ENCODE results near the gene TRAK1.
A peak's percentile ranks its signal among the peaks of the same experiment; 100 is the strongest.

TRAK1 gene

GRCh38 chr3:42213417-42213816 lies 122.3 kb downstream of the TRAK1 start:
- no peak overlapping the region for H3K4me3 ChIP-seq (ENCODE audit: low read depth, low read length)
- no peak for TF ChIP-seq CTCF (IDR thresholded peaks at IDR 0.05; ENCODE audit: borderline replicate concordance, insufficient read depth, low read depth, low read length)

GRCh38 chr3:42214064-42214463 lies 122.9 kb downstream of the TRAK1 start:
- no peak overlapping the region for H3K4me3 ChIP-seq (ENCODE audit: low read depth, low read length)

GRCh38 chr3:42214565-42215283 lies 123.6 kb downstream of the TRAK1 start:
- peak; percentile 22; the same call in 1 of the 2 replicates for TF ChIP-seq CTCF (IDR thresholded peaks at IDR 0.05; ENCODE audit: borderline replicate concordance, insufficient read depth, low read depth, low read length)
- H3K4me3 ChIP-seq (ENCODE audit: low read depth, low read length): no peak overlapping the region

More at GRCh38 chr3:42214064-42214463, 122.9 kb downstream of the TRAK1 start:
- no peak for TF ChIP-seq CTCF (IDR thresholded peaks at IDR 0.05; ENCODE audit: borderline replicate concordance, insufficient read depth, low read depth, low read length)

GRCh38 chr3:42216302-42216701 lies 125.1 kb downstream of the TRAK1 start:
- TF ChIP-seq CTCF (IDR thresholded peaks at IDR 0.05; ENCODE audit: borderline replicate concordance, insufficient read depth, low read depth, low read length): no peak
- H3K4me3 ChIP-seq (ENCODE audit: low read depth, low read length): no peak overlapping the region

GRCh38 chr3:42216931-42217333 lies 125.8 kb downstream of the TRAK1 start:
- no peak for TF ChIP-seq CTCF (IDR thresholded peaks at IDR 0.05; ENCODE audit: borderline replicate concordance, insufficient read depth, low read depth, low read length)
- H3K4me3 ChIP-seq (ENCODE audit: low read depth, low read length): no peak overlapping the region

GRCh38 chr3:42220436-42221121 lies 129.4 kb downstream of the TRAK1 start:
- TF ChIP-seq CTCF (IDR thresholded peaks at IDR 0.05; ENCODE audit: borderline replicate concordance, insufficient read depth, low read depth, low read length): no peak
- no peak overlapping the region for H3K4me3 ChIP-seq (ENCODE audit: low read depth, low read length)

Data from GM12875 (cell line).